ENCODE measurements around the gene RABGAP1L. TPM values are rescaled to one million over a fixed set of nuclear protein-coding genes. Genes with fewer than 3 reads are reported as not detected.

Gene RABGAP1L
- total and polyA plus RNA-seq, 2 of the 4 experiments (the other 2 are of a cell fraction) = 7.9 to 26.7 TPM

- intact Hi-C loops (cut with micrococcal nuclease) = no loop called here
- ATAC-seq (ENCODE audit: low read depth) (no peak), DNase-seq (no peak)
- Histone ChIP-seq H3K4ac (ENCODE audit: low read depth, low read length) (no peak overlapping the region), H3K23ac (ENCODE audit: low read depth, low read length) (no peak overlapping the region), H3K14ac (replicated peaks; ENCODE audit: low read depth, low read length) (no peak overlapping the region), H3K27me3 (ENCODE audit: control insufficient read depth, insufficient read depth, low read length) (no peaks in the 10 kb centered on the region), H2AFZ (replicated peaks; ENCODE audit: low read length, poor library complexity) (no peak overlapping the region), H3K36me3 (ENCODE audit: control insufficient read depth, insufficient read depth, low read length) (0 out of 2 replicates have a peak, but pooled peaks cover 1% of the 10 kb centered on the region), H3K4me2 (ENCODE audit: low read depth, low read length) (no peak overlapping the region), H3K18ac (ENCODE audit: low read depth, low read length) (no peak overlapping the region), H2BK120ac (ENCODE audit: low read depth, low read length) (no peak overlapping the region), H3K79me1 (ENCODE audit: low read depth in 1 of 2, low read length in 2 of 2) (no peaks in the 10 kb centered on the region), H3K9me3 (ENCODE audit: control insufficient read depth, insufficient read depth, low read length) (peaks cover 5% of the 10 kb centered on the region), H2BK5ac (ENCODE audit: low read depth, low read length, poor library complexity, severe bottlenecking) (no peak overlapping the region), H3K9ac (ENCODE audit: low read depth, low read length) (no peak overlapping the region), H4K91ac (ENCODE audit: insufficient read depth, low read depth, low read length) (no peak overlapping the region), H3K9me1 (ENCODE audit: insufficient read depth, low read length) (no peaks in the 10 kb centered on the region), H4K5ac (ENCODE audit: low read depth, low read length) (no peak overlapping the region), H3K4me1 (ENCODE audit: control insufficient read depth, insufficient read depth, low read length) (no peaks in the 10 kb centered on the region), H2AK5ac (ENCODE audit: low read depth, low read length) (no peak overlapping the region), H2BK15ac (ENCODE audit: low read depth, low read length) (no peak overlapping the region), H4K20me1 (ENCODE audit: insufficient read depth, low read length) (no peaks in the 10 kb centered on the region), H3K27ac (ENCODE audit: insufficient read depth, low read length) (no peak overlapping the region), H4K8ac (ENCODE audit: low read depth in 2 of 2, low read length in 2 of 2) (no peak overlapping the region), H3K4me3 (ENCODE audit: insufficient read depth, low read depth, low read length) (no peak overlapping the region), H2BK20ac (ENCODE audit: low read depth, low read length) (no peak overlapping the region), H3K56ac (ENCODE audit: extremely low read depth, insufficient read depth, low read length) (no peak overlapping the region), H2AK9ac (replicated peaks; ENCODE audit: low read depth, low read length, poor library complexity) (no peak overlapping the region)
- ChIA-PET CTCF (no interaction called here), POLR2A (ENCODE audit: unreplicated experiment) (no interaction called here)
- TF ChIP-seq ELK1 (IDR thresholded peaks at IDR 0.05; ENCODE audit: borderline replicate concordance, low read depth, low read length) = no peak
- no peak for TF ChIP-seq CHD1 (IDR thresholded peaks at IDR 0.05; ENCODE audit: low read depth, low read length)
- TF ChIP-seq CTCF (conservative IDR thresholded peaks at IDR 0.05; ENCODE audit: low read depth, low read length) = no peak
- TF ChIP-seq USF2 (IDR thresholded peaks at IDR 0.05; ENCODE audit: low read depth, low read length) = no peak
- TF ChIP-seq POLR2A (IDR thresholded peaks at IDR 0.05; ENCODE audit: low read depth, low read length) = no peak
- TF ChIP-seq RFX5 (IDR thresholded peaks at IDR 0.05; ENCODE audit: low read depth, low read length) = no peak
- TF ChIP-seq RAD21 (IDR thresholded peaks at IDR 0.05; ENCODE audit: low read length) = no peak
- TF ChIP-seq NFE2L2 (IDR thresholded peaks at IDR 0.05; ENCODE audit: low read depth, low read length) = no peak
- TF ChIP-seq MXI1 (IDR thresholded peaks at IDR 0.05; ENCODE audit: borderline replicate concordance, low read depth, low read length) = no peak
- no peak for TF ChIP-seq BHLHE40 (IDR thresholded peaks at IDR 0.05; ENCODE audit: low read depth, low read length)
- no peak for TF ChIP-seq CEBPB (IDR thresholded peaks at IDR 0.05; ENCODE audit: low read depth, low read length)
- whole genome bisulfite sequencing, 2 experiments (ENCODE audit: extremely low coverage in 2 of 2, insufficient read length in 1 of 2) = no CpG with 5 or more reads among the region's 3 CpGs
- no TSS peak for BruUV-seq (replicated peaks)
- dilution Hi-C loops (cut with HindIII; ENCODE audit: low sequenced_read_pairs, unreplicated experiment) = no loop called here
- in situ Hi-C loops (cut with MboI; ENCODE audit: low sequenced_read_pairs) = no loop called here
These were observed 167.0 kb downstream of the RABGAP1L start for GRCh38 chr1:174326278-174326677.
